22Rv1 (cell line): ENCODE results near the gene GRK3.

ENCODE experiments used
- CTCF ChIP-seq: fragments of 450-650 bp; IDR thresholded peaks from 2 replicates; pipeline ENCODE4 v1.5.1; 2017; ENCODE audit warnings: mild to moderate bottlenecking
- ZFX ChIP-seq: fragments of 450-650 bp; IDR thresholded peaks from 2 replicates; pipeline ENCODE4 v1.6.1; 2017; ENCODE audit warnings: antibody characterized with exemption, borderline replicate concordance

GRCh38 chr22:25540908-25541660 lies 23.4 kb upstream of the GRK3 start:
- TF ChIP-seq CTCF (no peak), ZFX (no peak)
